ENCODE measurements around the gene RPL27A.
"Not testable (repeated sequence)": the region's sequence is repeated elsewhere in the genome, so short reads cannot be mapped to it uniquely, and the experiment has no call there.

The RPL27A gene

GRCh38 chr11:8654503-8654902 lies 28.1 kb upstream of the RPL27A start:
- no peak for DNase-seq (ENCODE audit: low spot score)
- H3K27ac ChIP-seq = no peak overlapping the region
- CTCF ChIA-PET = no interaction called here
- POLR2A ChIA-PET (ENCODE audit: low non-redundant PET) = no interaction called here
- no peak for TF ChIP-seq CTCF (conservative IDR thresholded peaks at IDR 0.05; ENCODE audit: low read depth)

GRCh38 chr11:8656291-8656690 lies 26.3 kb upstream of the RPL27A start:
- TF ChIP-seq CTCF (conservative IDR thresholded peaks at IDR 0.05; ENCODE audit: low read depth) = no peak
- DNase-seq (ENCODE audit: low spot score) = no peak
- ChIA-PET CTCF (no interaction called here), POLR2A (ENCODE audit: low non-redundant PET) (no interaction called here)
- H3K27ac ChIP-seq = no peak overlapping the region

- DNase-seq (ENCODE audit: low spot score) = no peak
- TF ChIP-seq CTCF (conservative IDR thresholded peaks at IDR 0.05; ENCODE audit: low read depth) = no peak
- ChIA-PET POLR2A (ENCODE audit: low non-redundant PET) (no interaction called here), CTCF (no interaction called here)
- H3K27ac ChIP-seq = no peak overlapping the region
Observed at GRCh38 chr11:8658321-8659057, 24.1 kb upstream of the RPL27A start.

- no peak for TF ChIP-seq CTCF (conservative IDR thresholded peaks at IDR 0.05; ENCODE audit: low read depth)
- CTCF ChIA-PET = interaction anchor here (0.8 kb wide), 1 partner anchor 18 kb away, joined by 4 read pairs; no protein-coding TSS in a partner anchor
- DNase-seq (ENCODE audit: low spot score) = no peak
- POLR2A ChIA-PET (ENCODE audit: low non-redundant PET) = no interaction called here
- H3K27ac ChIP-seq = no peak overlapping the region
Observed at GRCh38 chr11:8661001-8661795, 21.4 kb upstream of the RPL27A start.

GRCh38 chr11:8665222-8665621 lies 17.4 kb upstream of the RPL27A start:
- H3K27ac ChIP-seq = no peak overlapping the region
- TF ChIP-seq CTCF (conservative IDR thresholded peaks at IDR 0.05; ENCODE audit: low read depth) = no peak
- ChIA-PET CTCF (no interaction called here), POLR2A (ENCODE audit: low non-redundant PET) (no interaction called here)
- no peak for DNase-seq (ENCODE audit: low spot score)

GRCh38 chr11:8670081-8670480 lies 12.5 kb upstream of the RPL27A start:
- H3K27ac ChIP-seq = peak overlapping the region; percentile 62
- POLR2A ChIA-PET (ENCODE audit: low non-redundant PET); CTCF ChIA-PET: not testable (repeated sequence)

GRCh38 chr11:8671193-8671612 lies 11.4 kb upstream of the RPL27A start:
- TF ChIP-seq CTCF (conservative IDR thresholded peaks at IDR 0.05; ENCODE audit: low read depth) = no peak
- DNase-seq (ENCODE audit: low spot score) = peak; percentile 73
- H3K27ac ChIP-seq = peak overlapping the region; percentile 98
- POLR2A ChIA-PET (ENCODE audit: low non-redundant PET) = interaction anchor here (0.8 to 1.9 kb wide), 2 partner anchors 11 to 12 kb away, joined by 3 to 10 read pairs; partner anchors contain the start of genes RPL27A and TRIM66
- CTCF ChIA-PET = no interaction called here

More at GRCh38 chr11:8670081-8670480, 12.5 kb upstream of the RPL27A start:
- DNase-seq (ENCODE audit: low spot score) = not testable (repeated sequence)
